ENCODE results near the gene C11orf58.

The C11orf58 gene

DNA sequence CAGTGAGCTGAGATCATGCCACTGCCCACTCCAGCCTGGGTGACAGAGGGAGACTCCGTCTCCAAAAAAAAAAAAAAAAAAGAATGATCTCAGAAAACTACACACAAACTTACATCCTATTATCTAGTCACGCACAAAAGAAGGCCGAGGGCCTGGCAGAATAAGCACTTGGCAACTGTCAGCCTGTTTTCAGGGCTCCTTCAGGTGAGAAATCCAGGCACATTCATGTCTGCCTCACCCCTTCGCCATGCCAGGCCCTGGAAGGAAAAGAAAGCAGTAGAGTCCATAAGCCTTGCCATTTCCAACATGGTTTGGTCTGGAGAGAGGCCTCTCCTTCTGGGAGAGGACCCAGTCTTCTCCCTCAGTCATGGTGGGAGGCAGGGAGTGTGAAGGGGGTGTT, 30.9 kb downstream of the C11orf58 start:
- DNase-seq = no peak

DNA sequence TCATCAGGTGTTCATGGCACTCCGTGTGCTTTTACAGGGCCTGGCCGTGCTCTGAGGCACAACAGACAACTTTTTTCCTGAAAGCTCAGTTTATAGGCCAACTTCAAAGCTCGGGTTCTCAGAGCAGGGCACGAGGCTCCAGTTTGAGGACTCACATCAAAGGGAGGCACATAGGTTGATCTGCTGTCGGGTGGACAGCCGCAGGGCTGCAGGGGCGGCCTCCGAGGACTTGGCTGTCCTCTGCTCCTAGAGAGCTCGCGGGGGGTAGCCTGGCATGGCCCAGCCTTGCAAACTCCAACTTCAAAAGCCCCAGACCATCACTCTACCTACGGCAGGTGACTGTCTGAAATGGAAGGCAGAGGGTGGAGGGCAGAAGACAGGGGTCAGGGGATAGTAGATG, 31.6 kb downstream of the C11orf58 start:
- DNase-seq = no peak

DNA sequence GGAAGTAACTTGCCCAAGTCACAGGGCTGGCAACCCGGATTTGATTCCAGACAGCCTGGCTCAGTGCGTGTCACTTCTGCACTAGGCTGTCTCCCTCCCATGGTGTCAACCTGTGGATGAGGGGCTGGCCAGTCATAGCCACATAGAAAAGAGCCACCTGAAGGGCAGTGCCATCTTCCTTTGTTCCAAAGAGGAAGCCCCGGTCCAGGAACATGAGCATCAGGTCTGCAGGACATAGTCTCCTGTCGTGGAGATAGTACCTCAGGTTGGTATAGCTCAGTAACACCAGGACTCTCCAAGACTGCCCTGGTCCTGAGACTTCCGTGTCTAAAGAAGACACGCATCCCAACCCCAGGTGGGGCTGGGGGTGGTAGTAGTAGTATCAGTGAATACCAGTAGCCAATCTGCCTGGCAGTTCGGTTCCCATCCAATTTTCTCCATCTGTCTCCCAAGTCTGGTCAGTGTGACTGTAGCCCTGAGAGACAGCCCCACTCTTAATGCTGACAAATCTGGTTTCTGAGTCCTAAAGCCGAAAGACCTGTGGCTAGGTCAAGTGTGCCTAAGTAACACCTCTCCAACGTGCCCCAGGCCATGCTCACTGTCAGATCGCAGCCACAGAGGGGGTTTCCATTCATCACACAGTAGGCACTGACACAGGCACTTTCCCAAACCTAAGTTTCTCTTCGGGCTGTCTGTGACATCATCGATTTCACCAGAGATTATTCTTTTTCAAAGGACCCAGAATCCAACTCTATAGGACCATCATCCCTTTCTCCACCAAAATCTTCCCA, 33.1 kb downstream of the C11orf58 start:
- no peak for DNase-seq

DNA sequence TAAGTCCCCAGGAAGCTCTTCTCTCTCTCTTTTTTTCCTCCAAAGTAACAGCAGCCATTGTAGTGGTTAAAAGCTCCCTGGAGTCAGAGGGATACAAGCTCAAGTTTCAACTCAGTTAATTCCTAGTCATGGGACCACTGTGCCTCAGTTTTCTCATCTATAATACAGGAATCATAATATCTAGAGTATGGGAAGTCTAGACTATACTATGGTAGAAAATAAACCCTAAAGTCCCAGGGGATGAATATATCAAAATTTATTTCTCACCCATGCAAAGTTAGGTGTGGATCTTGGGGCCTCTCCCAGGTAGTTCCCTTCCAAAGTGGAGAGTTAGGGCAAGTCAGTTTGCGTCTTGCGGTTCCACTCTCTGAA, 33.7 kb downstream of the C11orf58 start:
- DNase-seq = no peak

DNA sequence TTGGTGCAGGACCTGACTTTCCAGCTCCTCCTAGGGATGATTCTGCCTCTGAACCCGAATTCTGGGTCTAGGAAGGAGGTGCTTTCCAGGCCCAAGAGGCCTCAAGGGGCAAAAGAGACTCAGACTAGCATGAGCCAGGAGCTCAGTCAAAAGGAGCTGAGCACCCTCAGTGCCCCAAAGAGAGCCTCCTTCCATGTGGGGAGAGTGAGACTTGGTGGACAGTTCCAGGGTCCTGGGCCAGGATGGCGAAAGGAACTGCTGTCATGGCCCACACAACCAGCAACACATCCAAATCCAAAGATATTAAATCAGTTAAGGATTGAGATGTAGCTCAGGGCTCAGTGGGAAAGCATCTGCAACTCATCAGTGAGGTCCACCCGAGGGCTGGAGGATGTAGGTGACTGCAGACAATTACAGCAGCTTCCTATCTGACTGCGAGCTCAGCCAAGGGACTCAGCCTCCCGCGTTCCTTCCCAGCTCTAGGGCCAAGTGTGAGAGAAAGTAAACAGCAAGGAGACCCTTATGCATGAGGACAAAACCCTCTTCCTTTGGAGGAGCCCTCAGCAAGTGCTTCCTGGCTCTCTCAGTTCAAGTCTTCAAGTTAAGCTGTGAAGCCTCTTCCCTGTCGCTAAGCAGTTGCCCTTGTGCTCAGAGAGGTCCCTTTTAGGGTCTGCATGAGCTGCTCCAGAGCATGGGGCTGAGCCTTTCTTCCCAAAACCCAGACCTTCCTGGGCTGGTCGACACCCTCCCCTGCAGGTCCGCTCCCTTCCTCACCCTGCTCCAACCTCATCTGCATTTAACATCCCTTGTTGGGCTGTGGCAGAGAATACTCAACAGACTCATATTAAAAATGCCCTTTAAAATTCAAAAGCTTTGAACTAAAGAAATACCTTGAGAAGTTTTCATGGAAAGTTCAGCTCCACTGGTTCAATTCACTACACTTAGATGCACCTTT, 35.8 kb downstream of the C11orf58 start:
- DNase-seq = no peak

DNA sequence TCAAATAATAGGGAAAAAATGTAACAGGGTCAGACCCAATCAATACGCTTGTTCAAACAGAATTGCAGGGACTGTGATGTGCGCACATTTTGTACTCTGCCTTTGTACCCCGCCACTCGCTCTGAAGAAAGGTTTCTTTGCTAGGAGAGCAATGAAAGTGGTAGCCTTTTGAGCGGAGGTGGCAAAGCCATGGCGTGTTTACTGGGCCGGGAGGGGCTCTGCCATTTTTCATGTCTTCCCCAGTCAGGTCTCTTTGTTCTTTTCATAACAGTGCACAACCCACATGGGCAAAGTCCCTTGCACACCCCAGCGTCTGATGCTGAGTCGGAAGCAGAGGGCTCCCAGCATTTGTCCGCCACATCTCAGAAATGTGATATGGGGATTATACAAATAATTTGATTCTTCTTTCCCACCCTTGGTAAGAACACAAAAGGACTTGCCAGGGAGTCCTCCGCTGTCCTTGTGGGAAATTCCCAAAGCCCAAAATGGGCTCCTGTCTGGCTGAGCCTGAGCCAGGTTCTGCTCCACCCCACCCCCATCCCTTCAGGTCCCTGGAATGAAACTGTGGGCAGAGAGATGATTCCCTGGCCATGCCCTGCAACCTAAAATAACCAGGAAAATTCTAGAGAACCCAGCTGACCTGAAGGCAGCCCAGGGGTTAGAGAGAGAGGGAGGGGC, 36.6 kb downstream of the C11orf58 start:
- DNase-seq = no peak

DNA sequence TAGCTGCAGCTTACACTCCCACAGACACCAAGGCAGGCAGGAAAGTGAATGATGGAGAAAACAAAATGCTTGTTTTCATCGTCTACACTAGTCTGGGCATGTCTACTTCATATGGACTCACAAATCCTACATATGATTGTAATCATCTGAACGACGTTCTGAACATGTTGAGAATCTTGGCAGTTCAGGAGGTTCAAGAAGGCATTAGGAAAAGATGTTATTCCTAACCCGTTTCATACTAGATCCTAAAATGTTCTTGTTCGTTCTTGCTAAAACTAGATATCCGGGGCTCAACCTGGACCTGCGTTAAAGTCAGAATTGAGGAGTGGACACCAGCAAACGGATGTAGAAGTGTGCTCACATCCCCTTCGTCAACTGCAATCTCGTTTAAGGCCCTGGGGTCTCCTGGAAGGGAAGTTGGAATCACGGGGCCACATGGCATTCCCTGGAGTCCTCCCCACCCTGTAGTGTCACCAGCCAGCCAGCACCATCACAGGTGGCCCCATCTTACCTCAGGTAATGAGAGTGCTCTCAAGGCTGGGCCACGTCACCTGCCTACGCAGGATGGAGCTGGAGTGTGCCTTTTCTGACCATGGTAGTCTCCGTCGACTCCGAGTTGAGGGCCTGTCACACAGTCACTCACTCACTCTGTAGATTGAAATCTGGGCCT, 37.3 kb downstream of the C11orf58 start:
- DNase-seq = no peak

DNA sequence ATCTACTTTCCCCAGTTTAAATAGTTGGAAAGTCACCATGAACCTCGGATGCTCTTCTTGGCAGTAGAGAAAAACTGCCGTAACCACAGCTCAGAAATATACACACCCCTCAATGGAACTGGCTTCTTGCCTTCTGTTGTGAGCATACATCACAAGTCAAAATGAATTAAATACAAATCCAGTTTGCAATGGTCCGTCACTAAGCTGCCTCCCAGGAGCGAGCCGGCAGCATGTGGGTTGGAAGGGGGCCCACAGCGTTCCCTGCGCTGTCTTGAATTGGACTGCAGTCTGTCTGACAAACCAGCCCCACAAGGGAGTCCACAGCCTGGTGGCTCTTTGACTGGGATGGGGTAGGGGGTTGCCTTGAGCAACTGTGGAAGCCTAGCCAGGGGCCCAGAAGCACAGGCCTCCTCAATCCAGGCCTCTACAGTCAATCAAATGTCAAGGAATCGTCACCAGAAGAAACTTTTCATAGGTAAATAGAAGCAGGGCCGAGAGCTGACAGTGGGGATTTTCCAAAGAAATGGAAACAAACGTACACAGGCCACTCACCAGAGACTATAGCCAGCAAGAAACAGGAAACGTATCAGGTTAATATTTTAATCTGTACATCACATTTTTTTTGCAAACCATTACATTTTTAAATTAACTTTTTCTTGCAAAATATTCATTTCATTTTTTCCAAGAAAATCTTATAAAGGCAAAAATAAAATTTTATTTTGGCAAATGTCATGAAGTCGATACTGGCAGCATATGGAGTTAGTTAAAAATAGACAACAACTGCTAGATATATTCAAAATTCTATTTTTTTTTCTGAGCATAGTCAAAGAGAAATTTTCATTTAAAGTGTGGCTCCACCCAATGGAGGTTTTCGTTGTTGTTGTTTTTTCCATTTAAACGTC, 38.5 kb downstream of the C11orf58 start:
- DNase-seq = peak; percentile 32 to 53

DNA sequence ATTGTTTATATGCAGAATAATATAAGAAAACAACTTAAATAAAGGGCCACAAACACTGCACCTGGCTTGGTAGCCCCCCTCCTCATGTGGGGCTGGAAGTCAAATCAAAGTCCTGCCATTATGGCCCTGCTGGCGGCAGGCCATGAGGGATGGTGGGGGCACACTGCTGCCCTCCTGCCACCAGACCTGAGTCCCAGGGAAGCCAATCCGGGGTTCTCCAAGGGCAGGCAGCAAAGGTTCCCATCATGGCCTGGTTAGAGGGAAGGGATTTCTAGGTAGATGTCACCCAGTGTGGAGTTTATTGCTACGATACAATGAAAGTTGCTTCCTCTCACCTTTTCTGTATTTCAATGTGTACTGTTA, 39.1 kb downstream of the C11orf58 start:
- no peak for DNase-seq

DNA sequence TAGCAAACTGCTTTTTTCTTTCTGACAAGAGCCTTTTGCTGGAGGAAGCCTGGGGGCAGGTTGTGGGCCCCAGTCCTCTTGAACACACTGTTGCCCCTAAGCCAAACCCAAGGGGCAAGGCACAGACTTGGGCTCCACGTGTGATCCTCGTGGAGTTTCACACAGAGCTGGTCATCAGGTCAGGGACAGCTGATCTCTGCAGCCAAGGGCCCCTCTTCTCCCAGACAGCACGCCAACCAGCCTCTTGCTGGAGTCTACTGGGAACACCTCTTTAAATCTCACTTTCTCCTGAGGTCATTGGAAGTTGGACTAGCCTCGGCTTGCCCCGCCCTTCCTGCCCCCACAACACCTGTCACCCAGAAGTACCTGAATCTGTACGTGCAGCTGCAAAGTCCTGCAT, 39.8 kb downstream of the C11orf58 start:
- DNase-seq = peak; percentile 38 to 51

DNA sequence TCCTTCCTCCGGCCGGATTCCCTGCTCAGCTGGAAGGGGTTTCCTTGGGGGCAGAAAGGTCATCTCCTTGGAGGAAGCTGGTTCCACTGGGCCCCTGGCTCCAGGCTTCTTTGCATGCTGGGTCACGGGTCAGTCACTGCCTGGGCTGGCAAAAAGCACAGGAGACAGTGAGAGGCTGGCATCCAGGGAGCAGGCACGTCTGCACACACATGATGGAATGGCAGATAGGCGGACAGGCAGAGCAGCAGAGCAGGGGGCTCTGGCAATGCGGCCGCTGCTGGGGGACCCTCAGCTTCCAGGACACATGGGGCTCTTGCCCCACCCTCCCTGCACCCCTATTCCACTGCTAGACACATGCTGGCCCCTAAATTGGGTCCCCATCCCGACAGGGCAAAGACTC, 40.4 kb downstream of the C11orf58 start:
- no peak for DNase-seq

DNA sequence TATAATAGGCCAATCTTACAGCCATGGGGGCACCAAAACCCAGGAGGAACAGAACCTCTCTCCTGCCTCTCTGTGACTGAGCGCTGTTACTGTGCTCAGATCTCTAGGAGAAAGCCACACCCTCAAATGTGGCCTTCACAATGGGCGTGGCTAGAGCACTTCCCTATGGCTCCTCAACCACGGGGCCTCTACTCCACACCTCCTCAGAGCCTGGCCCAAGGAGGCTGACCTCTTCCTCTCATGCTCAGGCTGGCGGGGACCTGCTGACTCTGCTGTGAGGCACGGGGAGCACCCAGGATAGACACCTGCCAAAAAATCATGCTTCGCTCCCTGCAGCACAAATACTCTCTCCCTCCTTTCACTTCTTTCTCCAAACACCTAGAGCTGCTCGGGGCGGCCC, 41.0 kb downstream of the C11orf58 start:
- DNase-seq = peak; percentile 10 to 55

DNA sequence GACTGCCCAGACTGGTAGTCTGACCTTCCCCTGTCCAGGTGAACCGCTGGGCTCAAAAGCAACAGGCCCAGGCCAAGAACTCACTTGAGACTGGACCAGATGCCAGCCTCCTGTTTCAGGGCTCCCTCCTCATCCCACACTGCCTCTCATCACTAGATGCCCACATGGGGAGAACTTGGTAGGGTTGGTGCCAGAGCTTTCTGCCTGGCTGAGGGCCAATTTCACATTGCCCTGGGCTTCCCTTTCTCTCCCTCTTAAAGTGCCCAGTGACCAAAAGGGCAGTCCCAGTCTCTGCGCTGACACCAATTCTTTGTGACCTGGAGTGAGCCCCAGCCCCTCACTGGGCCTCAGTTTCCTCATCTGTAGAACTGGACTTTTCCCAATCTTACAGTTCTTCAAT, 41.7 kb downstream of the C11orf58 start:
- DNase-seq = no peak

DNA sequence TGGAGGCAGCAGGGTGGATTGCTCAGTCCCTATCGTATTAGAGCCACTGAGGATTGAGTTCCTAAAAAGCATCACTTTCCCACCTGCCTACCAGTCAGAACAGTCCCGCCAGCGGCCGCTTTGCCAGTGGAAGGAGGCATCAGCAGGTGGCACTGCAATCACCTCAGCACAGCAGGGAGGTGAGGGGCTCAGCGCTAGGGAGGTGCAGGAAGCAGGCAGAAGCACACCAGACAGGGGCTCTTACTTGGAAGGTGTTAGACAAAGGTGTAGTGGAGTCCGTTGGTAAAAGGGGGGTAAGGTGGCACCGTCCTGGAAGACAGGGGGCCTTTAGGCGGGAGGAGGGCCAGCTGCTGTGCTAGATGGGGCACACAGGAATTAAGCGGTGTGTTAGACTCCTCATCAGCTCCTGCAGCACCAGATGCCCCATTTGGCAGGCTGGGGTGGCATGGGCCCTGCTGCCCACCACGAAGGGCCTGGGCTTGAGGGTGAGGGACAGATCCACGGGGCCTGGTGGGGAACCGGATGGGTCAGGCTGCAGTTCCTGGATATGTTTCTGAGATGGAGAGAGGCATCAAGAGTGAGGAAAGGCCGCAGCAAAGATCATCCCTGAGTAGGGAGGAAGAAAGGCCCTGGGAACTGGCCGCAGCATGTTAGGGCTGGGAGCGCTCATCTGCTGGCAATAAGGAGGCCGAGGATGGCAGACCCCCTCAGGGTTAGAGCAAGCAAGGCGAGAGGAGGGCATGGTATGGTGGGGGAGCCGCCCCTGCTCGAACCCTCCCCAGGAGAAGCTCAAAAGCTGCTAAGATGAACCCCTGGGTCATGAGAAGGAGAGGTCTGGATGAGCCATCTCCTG, 42.5 kb downstream of the C11orf58 start:
- DNase-seq = no peak

DNA sequence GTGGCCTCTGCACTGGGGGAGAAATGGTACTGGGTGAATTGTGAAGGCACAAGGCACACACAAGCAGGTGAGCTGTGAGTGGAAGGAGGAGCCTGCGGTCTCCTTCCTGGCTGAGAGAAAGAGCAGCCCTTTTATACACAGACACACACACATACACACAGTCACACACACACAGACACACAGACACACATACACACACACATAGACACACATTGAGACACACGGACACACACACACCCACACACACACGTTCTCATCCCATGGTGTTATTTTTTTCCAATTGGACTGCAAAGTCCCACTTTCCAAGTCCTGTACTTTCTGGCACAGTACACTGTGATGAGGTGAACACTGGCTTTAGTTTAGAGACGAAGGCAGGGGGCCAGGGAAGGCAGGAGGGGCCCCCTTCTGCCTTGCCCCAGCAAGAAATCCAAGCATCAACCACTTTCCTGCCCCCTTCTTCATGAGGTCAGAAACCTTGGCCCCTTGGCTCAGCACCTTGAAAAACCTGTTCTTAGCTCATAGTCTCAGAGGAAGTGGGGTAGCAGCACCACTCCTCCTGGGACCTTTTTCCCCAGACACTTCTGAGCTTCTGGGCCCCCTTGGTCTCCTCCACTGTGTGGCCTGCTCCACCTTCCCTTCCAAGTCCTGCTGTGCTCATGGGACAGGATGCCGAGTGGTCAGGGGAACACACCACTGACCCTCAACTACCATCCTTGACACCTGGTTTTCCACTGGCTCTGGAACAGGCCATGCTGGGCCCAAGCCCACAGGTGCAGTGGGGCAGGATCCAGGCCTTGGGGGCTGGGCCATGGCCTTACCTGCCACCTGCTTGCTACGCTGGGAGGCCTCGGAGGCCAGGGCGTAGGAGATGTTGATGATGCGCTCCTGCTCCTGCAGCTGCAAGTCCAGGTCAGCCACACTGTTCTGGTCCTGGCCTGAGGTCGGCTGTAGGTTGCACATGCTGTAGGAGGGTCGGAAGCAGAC, 43.8 kb downstream of the C11orf58 start:
- DNase-seq = no peak

DNA sequence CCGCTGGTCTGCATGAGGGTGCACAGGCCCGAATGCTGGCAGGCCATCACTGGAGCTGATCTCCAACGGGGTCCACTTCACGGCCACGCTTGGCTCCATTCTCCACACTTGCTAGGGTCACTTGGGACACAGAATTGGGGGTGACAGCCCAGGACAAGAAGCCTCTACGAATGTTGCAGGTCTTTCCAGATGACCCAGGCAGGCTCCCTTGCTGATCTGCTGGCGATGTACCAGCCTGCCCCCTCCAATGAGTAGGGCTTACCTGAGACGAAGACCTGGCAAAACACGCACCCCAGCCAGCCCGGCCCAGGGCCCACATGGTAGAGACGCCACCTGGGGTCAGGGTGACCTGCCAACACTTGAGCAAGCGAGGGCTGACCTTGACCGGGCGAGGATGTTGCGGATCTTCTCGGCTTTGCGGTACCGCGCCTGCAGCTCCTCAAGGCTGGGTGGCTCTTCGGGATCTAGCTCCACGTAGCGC, 44.9 kb downstream of the C11orf58 start:
- no peak for DNase-seq

DNA sequence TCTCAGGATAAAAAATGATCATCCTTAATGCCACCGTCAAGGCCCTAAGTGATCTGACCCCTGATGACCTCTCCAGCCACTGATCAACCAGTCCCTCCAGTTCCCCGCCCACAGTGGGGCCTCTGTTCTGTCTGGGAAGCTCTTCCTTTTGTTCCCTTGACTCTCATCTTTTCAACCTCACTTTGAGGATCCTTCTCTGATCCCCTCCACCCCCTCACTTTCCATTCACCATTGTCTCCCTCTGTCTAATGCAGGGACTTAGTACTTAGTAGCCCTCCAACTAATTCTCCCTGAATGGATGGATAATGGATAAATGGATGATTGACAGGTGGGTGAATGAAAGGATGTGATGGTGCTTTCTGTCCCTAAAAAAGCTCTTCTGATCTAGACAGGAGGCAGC, 45.6 kb downstream of the C11orf58 start:
- no peak for DNase-seq

DNA sequence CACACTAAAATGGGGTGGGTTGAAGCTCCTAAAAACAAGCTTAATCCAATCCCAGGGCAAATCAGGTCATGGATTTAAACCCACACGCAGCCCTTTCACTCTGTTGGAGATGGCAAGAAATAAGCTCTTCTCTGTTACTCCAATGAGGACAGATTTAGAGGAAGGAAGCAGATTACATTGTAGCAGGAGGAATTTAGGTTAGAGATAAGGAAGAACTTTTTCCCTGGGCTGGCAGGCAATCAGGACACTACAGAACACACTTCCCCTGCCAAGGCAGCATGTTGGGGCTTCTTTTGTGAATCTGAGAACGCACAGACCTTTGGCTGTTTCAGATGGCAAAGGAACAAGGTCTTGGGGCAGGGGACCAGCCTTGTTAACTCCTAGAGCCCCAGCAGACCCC, 46.2 kb downstream of the C11orf58 start:
- DNase-seq = no peak

DNA sequence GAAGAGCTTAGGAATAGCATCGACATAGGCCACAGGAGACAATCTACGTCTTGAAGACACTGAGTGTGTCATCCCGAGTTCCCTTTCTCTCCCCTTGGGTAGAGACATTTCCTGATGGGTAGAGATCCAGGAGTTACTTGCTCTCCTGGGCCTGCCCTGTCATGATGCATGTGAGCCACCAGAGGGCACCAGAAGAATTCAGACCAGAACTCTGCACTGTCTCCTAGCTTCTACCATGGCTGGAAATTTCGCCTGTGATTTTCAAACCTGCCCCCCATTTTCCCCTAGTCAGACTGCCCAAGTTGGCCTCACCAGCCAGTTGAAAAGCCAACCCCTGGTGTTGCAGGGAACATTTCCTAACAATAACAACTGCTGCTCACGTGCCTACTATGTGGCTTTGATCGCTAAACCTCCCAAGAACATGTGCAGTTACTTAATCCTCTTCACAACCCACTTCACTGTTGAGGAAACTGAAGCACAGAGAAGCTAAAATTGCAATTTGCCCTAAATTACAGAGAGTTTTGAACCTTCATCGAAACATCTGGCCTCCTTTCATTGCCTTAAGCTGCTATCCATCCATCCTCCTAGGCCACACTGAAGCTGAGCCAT, 47.2 kb downstream of the C11orf58 start:
- DNase-seq = peak; percentile 32 to 60
